ENCODE results near the gene OR4C12. TPM values are rescaled to one million over a fixed set of nuclear protein-coding genes. Genes with fewer than 3 reads are reported as not detected.
"Not testable (repeated sequence)": the region's sequence is repeated elsewhere in the genome, so short reads cannot be mapped to it uniquely, and the experiment has no call there.

The OR4C12 gene
- total RNA-seq, 1 experiment from 2014 or later = not detected

DNA sequence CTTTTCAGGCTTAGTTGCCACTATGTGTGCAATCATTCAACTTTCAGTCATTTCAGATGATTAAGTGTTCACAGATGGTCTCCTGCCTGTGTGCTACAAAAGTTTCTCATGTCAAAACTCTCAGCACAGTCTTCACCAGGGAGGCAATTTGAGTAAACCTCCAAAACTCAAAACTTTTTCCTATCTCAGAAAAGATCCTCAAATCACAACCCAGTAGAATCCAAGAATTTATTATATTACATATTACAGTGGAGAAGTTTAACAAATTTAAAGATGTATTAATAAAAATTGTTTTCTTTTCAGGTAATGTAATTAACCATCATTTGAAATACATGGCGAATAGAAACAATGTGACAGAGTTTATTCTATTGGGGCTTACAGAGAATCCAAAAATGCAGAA, 30.2 kb downstream of the OR4C12 start, which contains the start of gene OR4C13:
Gene OR4C13 (plus strand): TSS at position 301 of the 400 bp plus-strand sequence. CDS start 32 bp downstream, at position 333.
- no peak within 1 kb of the TSS for H2BK12ac ChIP-seq (ENCODE audit: insufficient read length, low read depth, low read length)
- no peaks in the 10 kb centered on the region for H3K27me3 Mint-ChIP-seq (ENCODE audit: low read depth)
- no peak within 1 kb of the TSS for H2BK20ac ChIP-seq (ENCODE audit: low read depth, low read length, poor library complexity, severe bottlenecking)
- H3K27me3 ChIP-seq (ENCODE audit: insufficient read depth, low read length) = no peaks in the 10 kb centered on the region
- no peak within 1 kb of the TSS for H3K18ac ChIP-seq (ENCODE audit: insufficient read length, low read depth, low read length)
- no peaks in the 10 kb centered on the region for H3K23me2 ChIP-seq (ENCODE audit: insufficient read length, low read depth, low read length, poor library complexity, severe bottlenecking)
- no peak within 1 kb of the TSS for H3K4me3 Mint-ChIP-seq
- H2BK5ac ChIP-seq (ENCODE audit: insufficient read length, low read length) = no peak within 1 kb of the TSS
- H3K36me3 Mint-ChIP-seq (ENCODE audit: insufficient read depth in 1 of 3, low read depth in 3 of 3) = peaks cover 0 to 27% (median 4%) of the 10 kb centered on the region in 3 experiments; a peak in 6 of 7 replicates
- no peak within 1 kb of the TSS for H3K9ac ChIP-seq (ENCODE audit: extremely low read depth, insufficient read length, low read length)
- no peak within 1 kb of the TSS for H3T11ph ChIP-seq (ENCODE audit: low read length)
- H4K5ac ChIP-seq (ENCODE audit: insufficient read length, low read depth, low read length) = no peak within 1 kb of the TSS
- H3K23ac ChIP-seq (ENCODE audit: insufficient read length, low read depth, low read length) = no peak within 1 kb of the TSS
- H2AK5ac ChIP-seq (ENCODE audit: insufficient read length, low read length) = no peak within 1 kb of the TSS
- no peak within 1 kb of the TSS for H2BK120ac ChIP-seq (ENCODE audit: low read depth, low read length, poor library complexity, severe bottlenecking)
- no peak within 1 kb of the TSS for H2BK15ac ChIP-seq (ENCODE audit: low read depth, low read length)
- TF ChIP-seq, protein P1, sequence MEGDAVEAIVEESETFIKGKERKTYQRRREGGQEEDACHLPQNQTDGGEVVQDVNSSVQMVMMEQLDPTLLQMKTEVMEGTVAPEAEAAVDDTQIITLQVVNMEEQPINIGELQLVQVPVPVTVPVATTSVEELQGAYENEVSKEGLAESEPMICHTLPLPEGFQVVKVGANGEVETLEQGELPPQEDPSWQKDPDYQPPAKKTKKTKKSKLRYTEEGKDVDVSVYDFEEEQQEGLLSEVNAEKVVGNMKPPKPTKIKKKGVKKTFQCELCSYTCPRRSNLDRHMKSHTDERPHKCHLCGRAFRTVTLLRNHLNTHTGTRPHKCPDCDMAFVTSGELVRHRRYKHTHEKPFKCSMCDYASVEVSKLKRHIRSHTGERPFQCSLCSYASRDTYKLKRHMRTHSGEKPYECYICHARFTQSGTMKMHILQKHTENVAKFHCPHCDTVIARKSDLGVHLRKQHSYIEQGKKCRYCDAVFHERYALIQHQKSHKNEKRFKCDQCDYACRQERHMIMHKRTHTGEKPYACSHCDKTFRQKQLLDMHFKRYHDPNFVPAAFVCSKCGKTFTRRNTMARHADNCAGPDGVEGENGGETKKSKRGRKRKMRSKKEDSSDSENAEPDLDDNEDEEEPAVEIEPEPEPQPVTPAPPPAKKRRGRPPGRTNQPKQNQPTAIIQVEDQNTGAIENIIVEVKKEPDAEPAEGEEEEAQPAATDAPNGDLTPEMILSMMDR (conservative IDR thresholded peaks at IDR 0.05) = no peak
- no peak within 1 kb of the TSS for H4K91ac ChIP-seq (ENCODE audit: insufficient read length, low read depth, low read length)
- H3K9me3 ChIP-seq (ENCODE audit: control insufficient read depth, low read depth, low read length) = peaks cover 48% of the 10 kb centered on the region
- H3K14ac ChIP-seq (ENCODE audit: insufficient read depth, low read length) = no peak within 1 kb of the TSS
- no peak within 1 kb of the TSS for H3K4me2 ChIP-seq (ENCODE audit: insufficient read depth, insufficient read length, low read length)
- H3K9me3 Mint-ChIP-seq = peaks cover 78 to 87% of the 10 kb centered on the region in 2 experiments
- no peak within 1 kb of the TSS for H3K4ac ChIP-seq (ENCODE audit: low read depth, low read length)
- no peak within 1 kb of the TSS for H3K56ac ChIP-seq (ENCODE audit: insufficient read length, low read depth, low read length)
- H3K4me1 Mint-ChIP-seq = no peaks in the 10 kb centered on the region
- no peaks in the 10 kb centered on the region for H3K79me1 ChIP-seq (ENCODE audit: insufficient read depth, low read depth, low read length, poor library complexity, severe bottlenecking)
- H3K27ac Mint-ChIP-seq = no peak within 1 kb of the TSS
- no peak for DNase-seq
- H3K4me1 ChIP-seq (ENCODE audit: insufficient read depth, low read length) = no peaks in the 10 kb centered on the region
- no CpG with 5 or more reads among the region's 1 CpG for WGBS (ENCODE audit: extremely low coverage, insufficient read length, low lambda C conversion rate)
- no peaks in the 10 kb centered on the region for H4K20me1 ChIP-seq (ENCODE audit: control insufficient read depth, insufficient read depth, insufficient read length)
- H2AFZ ChIP-seq (ENCODE audit: low read length) = no peak within 1 kb of the TSS
- H3K27ac ChIP-seq (ENCODE audit: insufficient read length, low read depth, low read length) = no peak within 1 kb of the TSS
- no peak within 1 kb of the TSS for H4K8ac ChIP-seq (replicated peaks; ENCODE audit: insufficient read length, low read depth, low read length)
- H3K79me2 ChIP-seq (ENCODE audit: insufficient read depth, low read length) = no peaks in the 10 kb centered on the region

GRCh38 chr11:49948701-49949100, 33.6 kb downstream of the OR4C12 start:
- Mint-ChIP-seq H3K9me3 (peaks cover 80 to 88% of the 10 kb centered on the region in 2 experiments), H3K36me3 (ENCODE audit: insufficient read depth in 1 of 3, low read depth in 3 of 3) (peaks cover 0 to 28% (median 9%) of the 10 kb centered on the region in 3 experiments; a peak in 5 of 7 replicates)
- H4K5ac ChIP-seq (ENCODE audit: insufficient read length, low read depth, low read length); H2BK5ac ChIP-seq (ENCODE audit: insufficient read length, low read length); H2BK120ac ChIP-seq (ENCODE audit: low read depth, low read length, poor library complexity, severe bottlenecking); H3K79me2 ChIP-seq (ENCODE audit: insufficient read depth, low read length); H2BK12ac ChIP-seq (ENCODE audit: insufficient read length, low read depth, low read length); H2BK15ac ChIP-seq (ENCODE audit: low read depth, low read length); H3T11ph ChIP-seq (ENCODE audit: low read length); H3K27me3 ChIP-seq (ENCODE audit: insufficient read depth, low read length); H3K56ac ChIP-seq (ENCODE audit: insufficient read length, low read depth, low read length); H4K20me1 ChIP-seq (ENCODE audit: control insufficient read depth, insufficient read depth, insufficient read length); H4K91ac ChIP-seq (ENCODE audit: insufficient read length, low read depth, low read length); H3K27ac Mint-ChIP-seq; H3K27ac ChIP-seq (ENCODE audit: insufficient read length, low read depth, low read length); H3K23me2 ChIP-seq (ENCODE audit: insufficient read length, low read depth, low read length, poor library complexity, severe bottlenecking); H3K27me3 Mint-ChIP-seq (ENCODE audit: low read depth); H3K18ac ChIP-seq (ENCODE audit: insufficient read length, low read depth, low read length); H3K4ac ChIP-seq (ENCODE audit: low read depth, low read length); H2BK20ac ChIP-seq (ENCODE audit: low read depth, low read length, poor library complexity, severe bottlenecking); H3K4me3 Mint-ChIP-seq; H3K4me1 ChIP-seq (ENCODE audit: insufficient read depth, low read length); DNase-seq; H3K4me1 Mint-ChIP-seq; H2AK5ac ChIP-seq (ENCODE audit: insufficient read length, low read length); H4K8ac ChIP-seq (replicated peaks; ENCODE audit: insufficient read length, low read depth, low read length); H2AFZ ChIP-seq (ENCODE audit: low read length); H3K79me1 ChIP-seq (ENCODE audit: insufficient read depth, low read depth, low read length, poor library complexity, severe bottlenecking); H3K9ac ChIP-seq (ENCODE audit: extremely low read depth, insufficient read length, low read length); H3K23ac ChIP-seq (ENCODE audit: insufficient read length, low read depth, low read length); H3K4me2 ChIP-seq (ENCODE audit: insufficient read depth, insufficient read length, low read length); H3K14ac ChIP-seq (ENCODE audit: insufficient read depth, low read length): not testable (repeated sequence)
- H3K9me3 ChIP-seq (ENCODE audit: control insufficient read depth, low read depth, low read length) = peaks cover 22% of the 10 kb centered on the region
- WGBS (ENCODE audit: extremely low coverage, insufficient read length, low lambda C conversion rate) = no CpG with 5 or more reads among the region's 1 CpG

All from H9 (cell line).